Upper lobe of left lung (tissue), 6 donors: ENCODE measurements around the gene GRM3. TPM values are rescaled to one million over a fixed set of nuclear protein-coding genes. Genes with fewer than 3 reads are reported as not detected.

Experiments
- ATAC-seq, 2 donors: fragments of 200-7000 bp; cut with Tn5 transposase; one replicate each; pipeline ENCODE4 v1.9.1; 2022; ENCODE audit warnings: mild to moderate bottlenecking in 2 of 2, moderate library complexity in 2 of 2; ENCODE audit not compliant: low FRiP score in 2 of 2
- DNase-seq, 2 donors: peaks; one replicate each; pipeline ENCODE4 v3.0.0-alpha.2; 2019 to 2020
- H3K27ac ChIP-seq, 4 donors: fragments of 200-600 bp; sonication (generic); one replicate each; pipeline ENCODE4 v1.5.1; 2016 to 2019
- H3K27me3 ChIP-seq, 4 donors: fragments of 200-600 bp; sonication (generic); one replicate each; pipeline ENCODE4 v1.5.1; 2017 to 2019
- H3K36me3 ChIP-seq, 4 donors: fragments of 200-600 bp; sonication (generic); one replicate each; pipeline ENCODE4 v1.5.1; 2016 to 2019
- H3K4me1 ChIP-seq, 4 donors: fragments of 200-600 bp; sonication (generic); one replicate each; pipeline ENCODE4 v1.5.1; 2018 to 2019
- H3K4me3 ChIP-seq, 4 donors: fragments of 200-600 bp; sonication (generic); one replicate each; pipeline ENCODE4 v1.5.1; 2017 to 2019; ENCODE audit warnings: mild to moderate bottlenecking in 2 of 4, moderate library complexity in 1 of 4
- H3K9me3 ChIP-seq, 4 donors: fragments of 200-600 bp; sonication (generic); one replicate each; pipeline ENCODE4 v1.5.1; 2018 to 2019
- EP300 ChIP-seq, 4 donors: sonication (generic); formaldehyde crosslinking; IDR thresholded peaks; one replicate each; pipeline ENCODE4 v1.5.1; 2017; ENCODE audit warnings: antibody characterized with exemption in 4 of 4, control low read depth in 2 of 4
- POLR2A ChIP-seq, 4 donors: fragments of 450-650 bp; IDR thresholded peaks; one replicate each; pipeline ENCODE4 v1.5.1; 2016 to 2017; ENCODE audit warnings: antibody characterized with exemption in 4 of 4, mild to moderate bottlenecking in 2 of 4
- POLR2AphosphoS5 ChIP-seq, 2 donors: sonication (generic); formaldehyde crosslinking; IDR thresholded peaks; one replicate each; pipeline ENCODE4 v1.5.1; 2017; ENCODE audit warnings: antibody characterized with exemption in 2 of 2
- WGBS, 2 donors: methylation state at CpG; one replicate each; pipeline ENCODE4 v1.1.5; 2017 to 2018; 5-methylcytosine and 5-hydroxymethylcytosine counted together
- total RNA-seq, 6 donors: library from RNA; depleted of rRNA in 4 of 6; stranded (reverse); fragments of >200 nt in 4 of 6; gene quantifications; one replicate each; pipeline versions ENCODE4 v1.1.0 to v1.2.1, GENCODE V29; 2016 to 2021
- TF ChIP-seq, protein P1 (sequence below), 6 experiments: fragments of 450-650 bp in 4 of 6; fragments of 200-600 bp in 2 of 6; sonication (generic) in 2 of 6; IDR thresholded peaks; one replicate each; pipeline ENCODE4 v1.5.1; 2016 to 2019; ENCODE audit warnings: antibody characterized with exemption in 6 of 6
- donor health status: DM: no; HTN: no; CAD: no; lungs with moderate emphysema.
- donor health status: DM: no; HTN: yes; CAD: no; lungs with severe emphysema.

GRM3 gene
- total RNA-seq, 6 donors from 2014 or later: not detected

DNA sequence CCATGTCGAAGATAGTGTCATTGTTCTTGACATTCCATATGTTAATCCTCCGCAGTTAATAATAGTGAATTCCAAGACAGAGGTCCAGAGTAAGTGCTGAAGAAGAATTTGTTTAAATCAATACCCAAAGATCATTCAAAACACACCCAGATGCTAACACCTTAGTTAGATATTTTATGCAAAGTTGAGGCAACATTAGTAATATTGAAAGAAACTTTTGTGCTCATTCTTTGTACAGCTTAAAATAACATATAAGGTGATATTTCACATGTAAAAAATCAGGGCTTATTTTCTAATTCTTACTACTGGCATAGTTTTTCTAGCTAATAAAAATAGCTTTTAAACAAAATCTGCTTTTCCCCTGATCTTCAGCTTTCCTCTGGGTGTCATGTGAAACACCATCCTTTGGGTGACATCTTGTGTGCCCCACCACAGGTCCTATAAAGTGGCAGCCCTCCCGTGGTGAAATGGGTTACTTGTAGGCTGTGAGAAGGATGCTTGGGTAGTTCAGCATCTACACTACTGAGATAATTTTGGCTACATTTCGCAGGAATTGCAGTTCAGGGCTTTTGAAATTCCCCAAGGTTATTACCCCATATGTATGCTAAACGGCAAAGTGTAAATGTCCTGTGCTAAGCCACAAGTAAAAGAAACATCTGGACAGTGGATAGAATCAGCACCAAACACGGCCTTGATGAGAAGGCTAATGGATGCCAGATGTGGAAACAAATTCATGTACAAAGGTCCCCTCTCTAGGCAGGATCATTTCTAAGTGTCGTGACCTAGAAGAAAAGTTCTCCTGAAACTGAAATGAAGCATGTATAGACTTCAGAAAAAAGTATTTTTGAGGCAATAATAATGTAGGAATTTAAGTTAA, 105.4 kb downstream of the GRM3 start:
- 75 to 78% methylated on average over 7 of the region's 7 CpGs for WGBS, 2 donors
- ATAC-seq: no peak
- no peaks in the 10 kb centered on the region for H3K4me1 ChIP-seq
- no peaks in the 10 kb centered on the region for H3K27me3 ChIP-seq
- no peak overlapping the region for H3K4me3 ChIP-seq
- no peak overlapping the region for H3K27ac ChIP-seq
- no peaks in the 10 kb centered on the region for H3K9me3 ChIP-seq
- no peaks in the 10 kb centered on the region for H3K36me3 ChIP-seq
- no peak for DNase-seq
- TF ChIP-seq, protein P1, sequence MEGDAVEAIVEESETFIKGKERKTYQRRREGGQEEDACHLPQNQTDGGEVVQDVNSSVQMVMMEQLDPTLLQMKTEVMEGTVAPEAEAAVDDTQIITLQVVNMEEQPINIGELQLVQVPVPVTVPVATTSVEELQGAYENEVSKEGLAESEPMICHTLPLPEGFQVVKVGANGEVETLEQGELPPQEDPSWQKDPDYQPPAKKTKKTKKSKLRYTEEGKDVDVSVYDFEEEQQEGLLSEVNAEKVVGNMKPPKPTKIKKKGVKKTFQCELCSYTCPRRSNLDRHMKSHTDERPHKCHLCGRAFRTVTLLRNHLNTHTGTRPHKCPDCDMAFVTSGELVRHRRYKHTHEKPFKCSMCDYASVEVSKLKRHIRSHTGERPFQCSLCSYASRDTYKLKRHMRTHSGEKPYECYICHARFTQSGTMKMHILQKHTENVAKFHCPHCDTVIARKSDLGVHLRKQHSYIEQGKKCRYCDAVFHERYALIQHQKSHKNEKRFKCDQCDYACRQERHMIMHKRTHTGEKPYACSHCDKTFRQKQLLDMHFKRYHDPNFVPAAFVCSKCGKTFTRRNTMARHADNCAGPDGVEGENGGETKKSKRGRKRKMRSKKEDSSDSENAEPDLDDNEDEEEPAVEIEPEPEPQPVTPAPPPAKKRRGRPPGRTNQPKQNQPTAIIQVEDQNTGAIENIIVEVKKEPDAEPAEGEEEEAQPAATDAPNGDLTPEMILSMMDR (IDR thresholded peaks at IDR 0.05): no peak
- TF ChIP-seq EP300 (IDR thresholded peaks at IDR 0.05) (no peak), POLR2AphosphoS5 (IDR thresholded peaks at IDR 0.05) (no peak), POLR2A (IDR thresholded peaks at IDR 0.05) (no peak)

DNA sequence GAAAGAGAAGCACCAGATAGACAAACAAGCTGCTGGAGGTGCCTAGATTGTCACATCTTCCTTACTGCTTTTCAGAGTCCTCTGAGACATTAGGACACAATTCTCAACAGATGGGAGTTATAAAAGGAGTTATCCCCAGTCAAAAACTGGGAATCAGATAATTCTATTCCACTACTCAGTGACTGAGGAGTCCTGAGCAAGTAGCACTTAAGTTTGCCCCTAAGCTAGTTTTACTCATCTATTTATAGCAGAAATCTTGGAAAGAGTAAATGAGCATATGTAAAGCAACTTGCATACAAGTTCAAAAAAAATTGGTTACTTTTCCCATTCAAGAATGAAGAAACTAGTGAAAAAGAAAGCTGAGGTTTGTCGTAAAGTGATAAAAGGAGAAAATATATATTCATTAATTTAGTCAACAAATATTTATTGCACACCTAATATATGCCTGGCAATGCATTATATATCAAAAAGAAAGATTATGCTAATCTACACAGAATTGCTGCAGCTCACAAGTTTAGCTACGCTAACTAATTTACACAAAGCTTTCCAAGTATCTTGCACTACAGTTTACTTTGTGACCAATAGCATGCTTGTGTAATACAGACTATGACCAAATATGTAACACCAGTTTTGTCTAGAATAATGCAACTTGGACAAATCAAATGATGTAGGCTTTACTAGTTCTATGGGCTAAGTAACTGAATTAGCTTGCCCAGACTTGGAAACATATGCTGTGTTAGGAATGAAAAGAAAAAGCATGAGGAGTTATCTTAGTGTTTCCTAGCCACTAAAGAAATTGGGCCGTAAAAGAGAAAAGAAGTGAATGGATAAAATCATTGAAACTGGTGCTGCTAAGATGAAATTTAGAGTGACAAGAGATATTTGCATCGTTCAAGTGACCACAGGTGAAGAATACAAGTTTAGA, 106.3 kb downstream of the GRM3 start:
- WGBS, 2 donors: 86 to 91% methylated on average over 4 of the region's 4 CpGs
- TF ChIP-seq POLR2A (IDR thresholded peaks at IDR 0.05): no peak
- TF ChIP-seq EP300 (IDR thresholded peaks at IDR 0.05): no peak
- TF ChIP-seq POLR2AphosphoS5 (IDR thresholded peaks at IDR 0.05): no peak
- TF ChIP-seq, protein P1 (IDR thresholded peaks at IDR 0.05): no peak
- Histone ChIP-seq H3K4me3 (no peak overlapping the region), H3K36me3 (no peaks in the 10 kb centered on the region), H3K27ac (no peak overlapping the region), H3K9me3 (no peaks in the 10 kb centered on the region), H3K27me3 (no peaks in the 10 kb centered on the region), H3K4me1 (no peaks in the 10 kb centered on the region)
- ATAC-seq (no peak), DNase-seq (no peak)

DNA sequence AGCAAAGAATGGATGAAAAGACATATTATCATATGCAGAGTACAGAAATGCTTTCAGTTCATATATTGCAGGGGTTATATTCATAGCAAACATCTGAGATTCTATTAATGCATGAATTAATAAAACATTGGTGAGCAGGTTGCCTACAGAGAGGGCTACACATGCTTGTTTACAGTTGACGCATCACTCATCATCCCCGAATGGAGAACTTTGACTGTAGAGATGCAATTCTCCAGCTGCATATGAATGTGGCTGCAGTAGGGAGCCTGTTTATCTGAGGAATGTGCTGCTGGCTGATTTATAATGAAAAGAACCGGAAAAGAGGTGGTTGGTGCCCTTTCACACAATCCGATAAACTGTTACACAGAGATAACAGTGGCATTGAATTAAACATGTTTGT, 116.5 kb downstream of the GRM3 start:
- Histone ChIP-seq H3K36me3 (no peaks in the 10 kb centered on the region), H3K9me3 (no peaks in the 10 kb centered on the region), H3K4me1 (no peaks in the 10 kb centered on the region), H3K27me3 (no peaks in the 10 kb centered on the region), H3K27ac (no peak overlapping the region), H3K4me3 (no peak overlapping the region)
- WGBS, 2 donors: 40 to 44% methylated on average over 4 of the region's 4 CpGs
- TF ChIP-seq EP300 (IDR thresholded peaks at IDR 0.05) (no peak), POLR2AphosphoS5 (IDR thresholded peaks at IDR 0.05) (no peak), POLR2A (IDR thresholded peaks at IDR 0.05) (no peak)
- TF ChIP-seq, protein P1 (IDR thresholded peaks at IDR 0.05): no peak
- DNase-seq (no peak), ATAC-seq (no peak)

DNA sequence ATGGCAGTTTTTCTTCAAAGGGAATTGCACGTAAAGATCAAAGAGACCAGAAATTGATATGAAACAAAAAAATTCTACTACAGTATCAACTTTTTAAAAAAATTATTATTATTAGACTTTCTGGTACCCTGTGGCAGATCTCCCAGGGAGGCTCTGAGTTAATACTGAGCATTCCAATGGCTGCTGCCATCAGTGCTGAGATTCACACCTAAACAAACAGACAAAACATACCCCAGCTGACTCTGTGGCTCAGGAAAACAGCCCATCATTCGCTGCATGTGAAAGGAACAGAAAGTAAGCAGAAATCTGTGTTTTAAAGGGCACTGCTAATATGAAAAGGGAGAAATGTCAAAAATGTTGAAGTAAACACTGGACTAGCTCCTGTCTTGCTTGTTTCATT, 118.4 kb downstream of the GRM3 start:
- no peak for TF ChIP-seq EP300 (IDR thresholded peaks at IDR 0.05)
- TF ChIP-seq, protein P1 (IDR thresholded peaks at IDR 0.05): no peak
- no peak for TF ChIP-seq POLR2AphosphoS5 (IDR thresholded peaks at IDR 0.05)
- TF ChIP-seq POLR2A (IDR thresholded peaks at IDR 0.05): no peak
- no peaks in the 10 kb centered on the region for H3K4me1 ChIP-seq
- no peak overlapping the region for H3K4me3 ChIP-seq
- no peaks in the 10 kb centered on the region for H3K27me3 ChIP-seq
- DNase-seq (no peak), ATAC-seq (no peak)
- no peak overlapping the region for H3K27ac ChIP-seq
- H3K36me3 ChIP-seq: no peaks in the 10 kb centered on the region
- no peaks in the 10 kb centered on the region for H3K9me3 ChIP-seq
- 83 to 85% methylated on average over 2 of the region's 2 CpGs for WGBS, 2 donors
